WTC11 (cell line): ENCODE measurements around the gene TIMP2. TPM values are rescaled to one million over a fixed set of nuclear protein-coding genes. Genes with fewer than 3 reads are reported as not detected.

Source experiments
- ATAC-seq: fragments of 200-7000 bp; cut with Tn5 transposase; 2 replicates; pipeline ENCODE4 v1.10.0; 2021; ENCODE audit warnings: mild to moderate bottlenecking, moderate library complexity
- CTCF ChIA-PET: fragments of 300-600 bp; sonication (Branson Sonifier 250); formaldehyde crosslinking; loops from one replicate; lab custom pipeline; 2021; ENCODE audit warnings: antibody characterized with exemption; lab: Charles Lee
- POLR2A ChIA-PET: fragments of 350-600 bp; sonication (Branson Sonifier 250); formaldehyde crosslinking; loops from one replicate; lab custom pipeline; 2021; ENCODE audit warnings: antibody characterized with exemption; lab: Charles Lee
- DNase-seq: peaks from one replicate; pipeline ENCODE4 v3.0.0; 2021; ENCODE audit warnings: low spot score
- H3K27ac Mint-ChIP-seq: 2 replicates; pipeline ENCODE4 v1.8.0; 2021; ENCODE audit warnings: mixed read lengths
- H3K27me3 Mint-ChIP-seq: 2 replicates; pipeline ENCODE4 v1.8.0; 2021; ENCODE audit warnings: low read depth, mild to moderate bottlenecking, moderate library complexity, mixed read lengths
- H3K36me3 Mint-ChIP-seq: 2 replicates; pipeline ENCODE4 v1.8.0; 2021; ENCODE audit warnings: mixed read lengths
- H3K4me1 Mint-ChIP-seq: 2 replicates; pipeline ENCODE4 v1.8.0; 2022; ENCODE audit warnings: mixed read lengths
- H3K4me3 Mint-ChIP-seq: 2 replicates; pipeline ENCODE4 v1.8.0; 2021; ENCODE audit warnings: mild to moderate bottlenecking, moderate library complexity, mixed read lengths
- H3K9me3 Mint-ChIP-seq: 2 replicates; pipeline ENCODE4 v1.8.0; 2021; ENCODE audit warnings: mixed read lengths
- AR ChIP-seq: fragments of 250-450 bp; sonication (Bioruptor Pico); IDR thresholded peaks from 2 replicates; pipeline ENCODE4 v1.9.0; 2021; ENCODE audit warnings: mild to moderate bottlenecking
- ATF2 ChIP-seq: sonication (generic); formaldehyde crosslinking; IDR thresholded peaks from 2 replicates; pipeline ENCODE4 v1.8.1; 2022; ENCODE audit warnings: low read depth, missing genetic modification reagents, borderline replicate concordance
- CDX4 ChIP-seq: fragments of 250-450 bp; sonication (Bioruptor Pico); IDR thresholded peaks from 2 replicates; pipeline ENCODE4 v1.9.0; 2021; ENCODE audit warnings: moderate library complexity, mild to moderate bottlenecking, inconsistent platforms, borderline replicate concordance
- FOXK1 ChIP-seq: sonication (generic); formaldehyde crosslinking; IDR thresholded peaks from 2 replicates; pipeline ENCODE4 v1.8.0; 2022; ENCODE audit warnings: mild to moderate bottlenecking, moderate library complexity, missing genetic modification reagents
- FOXP1 ChIP-seq: sonication (generic); formaldehyde crosslinking; IDR thresholded peaks from 2 replicates; pipeline ENCODE4 v1.8.0; 2022; ENCODE audit warnings: missing genetic modification reagents, mild to moderate bottlenecking, moderate library complexity, borderline replicate concordance
- JUN ChIP-seq: sonication (generic); formaldehyde crosslinking; IDR thresholded peaks from 2 replicates; pipeline ENCODE4 v1.8.0; 2023; ENCODE audit warnings: mild to moderate bottlenecking, missing genetic modification reagents
- KAT7 ChIP-seq: sonication (generic); formaldehyde crosslinking; IDR thresholded peaks from 2 replicates; pipeline ENCODE4 v1.8.1; 2023; ENCODE audit warnings: missing genetic modification reagents, mild to moderate bottlenecking, borderline replicate concordance
- MAX ChIP-seq: sonication (generic); formaldehyde crosslinking; IDR thresholded peaks from 2 replicates; pipeline ENCODE4 v1.8.0; 2022; ENCODE audit warnings: mild to moderate bottlenecking, missing genetic modification reagents
- MLX ChIP-seq: sonication (generic); formaldehyde crosslinking; IDR thresholded peaks from 2 replicates; pipeline ENCODE4 v1.8.1; 2023; ENCODE audit warnings: mild to moderate bottlenecking, missing genetic modification reagents, moderate library complexity
- NR1H2 ChIP-seq: sonication (generic); formaldehyde crosslinking; IDR thresholded peaks from 2 replicates; pipeline ENCODE4 v1.9.0; 2021; ENCODE audit warnings: mild to moderate bottlenecking, moderate library complexity, missing genetic modification reagents
- SMAD4 ChIP-seq: sonication (generic); formaldehyde crosslinking; IDR thresholded peaks from 2 replicates; pipeline ENCODE4 v1.8.0; 2022; ENCODE audit warnings: mild to moderate bottlenecking, missing genetic modification reagents
- SP1 ChIP-seq: sonication (generic); formaldehyde crosslinking; conservative IDR thresholded peaks from 2 replicates; pipeline ENCODE4 v1.8.1; 2022; ENCODE audit warnings: missing genetic modification reagents
- TCF7 ChIP-seq: sonication (generic); formaldehyde crosslinking; IDR thresholded peaks from 2 replicates; pipeline ENCODE4 v1.8.0; 2022; ENCODE audit warnings: mild to moderate bottlenecking, low read depth, missing genetic modification reagents, moderate library complexity
- TEAD1 ChIP-seq: sonication (generic); formaldehyde crosslinking; IDR thresholded peaks from 2 replicates; pipeline ENCODE4 v1.8.0; 2022; ENCODE audit warnings: mild to moderate bottlenecking, missing genetic modification reagents
- TEAD4 ChIP-seq: sonication (generic); formaldehyde crosslinking; IDR thresholded peaks from 2 replicates; pipeline ENCODE4 v1.8.0; 2022; ENCODE audit warnings: mild to moderate bottlenecking, missing genetic modification reagents
- ZBTB43 ChIP-seq: sonication (generic); formaldehyde crosslinking; IDR thresholded peaks from 2 replicates; pipeline ENCODE4 v1.8.1; 2023; ENCODE audit warnings: mild to moderate bottlenecking, missing genetic modification reagents
- ZNF396 ChIP-seq: fragments of 250-450 bp; sonication (Bioruptor Pico); IDR thresholded peaks from 2 replicates; pipeline ENCODE4 v1.8.0; 2021; ENCODE audit warnings: mild to moderate bottlenecking, moderate library complexity, borderline replicate concordance
- ZNF423 ChIP-seq: fragments of 250-450 bp; sonication (Bioruptor Pico); IDR thresholded peaks from 2 replicates; pipeline ENCODE4 v2.1.2; 2022; ENCODE audit warnings: mild to moderate bottlenecking, moderate library complexity
- ZNF512 ChIP-seq: sonication (generic); formaldehyde crosslinking; IDR thresholded peaks from 2 replicates; pipeline ENCODE4 v1.8.1; 2022; ENCODE audit warnings: missing genetic modification reagents, borderline replicate concordance
- total RNA-seq: library from RNA; stranded (reverse); gene quantifications from 3 replicates; pipeline ENCODE4 v1.2.3, GENCODE V29; 2021

The TIMP2 gene
- total RNA-seq, 1 experiment from 2014 or later, result 37.1 TPM

GRCh38 chr17:78817123-78817522 is 108.1 kb downstream of the TIMP2 start:
- H3K27ac Mint-ChIP-seq, result no peak overlapping the region
- H3K9me3 Mint-ChIP-seq, result no peaks in the 10 kb centered on the region
- H3K36me3 Mint-ChIP-seq, result peaks cover 86% of the 10 kb centered on the region
- H3K27me3 Mint-ChIP-seq, result no peaks in the 10 kb centered on the region
- H3K4me3 Mint-ChIP-seq, result no peak overlapping the region
- ChIA-PET CTCF (no interaction called here), POLR2A (no interaction called here)
- TF ChIP-seq ATF2 (CRISPR knock-in tag), result no peak
- TF ChIP-seq CDX4, result no peak
- TF ChIP-seq KAT7 (CRISPR knock-in tag), result no peak
- TF ChIP-seq TCF7 (CRISPR knock-in tag), result no peak
- no peak for TF ChIP-seq JUN (CRISPR knock-in tag)
- no peak for TF ChIP-seq ZNF512 (CRISPR knock-in tag)
- no peak for TF ChIP-seq TEAD4 (CRISPR knock-in tag)
- TF ChIP-seq SP1 (CRISPR knock-in tag), result no peak
- no peak for TF ChIP-seq TEAD1 (CRISPR knock-in tag)
- no peak for TF ChIP-seq AR (CRISPR knock-in tag)
- no peak for TF ChIP-seq ZNF423
- no peak for DNase-seq
- no peaks in the 10 kb centered on the region for H3K4me1 Mint-ChIP-seq
- no peak for ATAC-seq

- no peak overlapping the region for H3K27ac Mint-ChIP-seq
Measured at GRCh38 chr17:78815696-78816095, 109.5 kb downstream of the TIMP2 start.

More at GRCh38 chr17:78815696-78816095, 109.5 kb downstream of the TIMP2 start:
- Mint-ChIP-seq H3K36me3 (peaks cover 86% of the 10 kb centered on the region), H3K4me1 (no peaks in the 10 kb centered on the region), H3K27me3 (no peaks in the 10 kb centered on the region), H3K9me3 (no peaks in the 10 kb centered on the region), H3K4me3 (no peak overlapping the region)
- CTCF ChIA-PET, result interaction anchor here (0.7 kb wide), 1 partner anchor 107 kb away, joined by 3 read pairs; no protein-coding TSS in a partner anchor
- TF ChIP-seq TCF7 (CRISPR knock-in tag) (no peak), SMAD4 (no peak), MAX (CRISPR knock-in tag) (no peak), NR1H2 (CRISPR knock-in tag) (no peak), MLX (CRISPR knock-in tag) (no peak), KAT7 (CRISPR knock-in tag) (no peak), FOXK1 (CRISPR knock-in tag) (no peak), ZBTB43 (CRISPR knock-in tag) (no peak), ZNF396 (CRISPR knock-in tag) (no peak), FOXP1 (no peak)
- DNase-seq (no peak), ATAC-seq (no peak)
- POLR2A ChIA-PET, result no interaction called here
